LNCaP clone FGC (cell line): Measurements from ENCODE around the gene XKR8.

ENCODE experiments used
- DNase-seq: peaks from one replicate; pipeline ENCODE4 v3.0.0-alpha.2; 2011; ENCODE audit warnings: low read depth
- H3K4me3 ChIP-seq: 2 replicates; pipeline ENCODE4 v1.5.1; 2011; ENCODE audit warnings: mild to moderate bottlenecking, low read depth, low read length, control low read depth
- TF ChIP-seq, protein P1 (sequence below): IDR thresholded peaks from 2 replicates; pipeline ENCODE4 v1.5.1; 2012; ENCODE audit warnings: mild to moderate bottlenecking; ENCODE audit not compliant: control insufficient read depth, insufficient read depth; ENCODE audit errors: extremely low read depth

XKR8 gene, protein sequence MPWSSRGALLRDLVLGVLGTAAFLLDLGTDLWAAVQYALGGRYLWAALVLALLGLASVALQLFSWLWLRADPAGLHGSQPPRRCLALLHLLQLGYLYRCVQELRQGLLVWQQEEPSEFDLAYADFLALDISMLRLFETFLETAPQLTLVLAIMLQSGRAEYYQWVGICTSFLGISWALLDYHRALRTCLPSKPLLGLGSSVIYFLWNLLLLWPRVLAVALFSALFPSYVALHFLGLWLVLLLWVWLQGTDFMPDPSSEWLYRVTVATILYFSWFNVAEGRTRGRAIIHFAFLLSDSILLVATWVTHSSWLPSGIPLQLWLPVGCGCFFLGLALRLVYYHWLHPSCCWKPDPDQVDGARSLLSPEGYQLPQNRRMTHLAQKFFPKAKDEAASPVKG

DNA sequence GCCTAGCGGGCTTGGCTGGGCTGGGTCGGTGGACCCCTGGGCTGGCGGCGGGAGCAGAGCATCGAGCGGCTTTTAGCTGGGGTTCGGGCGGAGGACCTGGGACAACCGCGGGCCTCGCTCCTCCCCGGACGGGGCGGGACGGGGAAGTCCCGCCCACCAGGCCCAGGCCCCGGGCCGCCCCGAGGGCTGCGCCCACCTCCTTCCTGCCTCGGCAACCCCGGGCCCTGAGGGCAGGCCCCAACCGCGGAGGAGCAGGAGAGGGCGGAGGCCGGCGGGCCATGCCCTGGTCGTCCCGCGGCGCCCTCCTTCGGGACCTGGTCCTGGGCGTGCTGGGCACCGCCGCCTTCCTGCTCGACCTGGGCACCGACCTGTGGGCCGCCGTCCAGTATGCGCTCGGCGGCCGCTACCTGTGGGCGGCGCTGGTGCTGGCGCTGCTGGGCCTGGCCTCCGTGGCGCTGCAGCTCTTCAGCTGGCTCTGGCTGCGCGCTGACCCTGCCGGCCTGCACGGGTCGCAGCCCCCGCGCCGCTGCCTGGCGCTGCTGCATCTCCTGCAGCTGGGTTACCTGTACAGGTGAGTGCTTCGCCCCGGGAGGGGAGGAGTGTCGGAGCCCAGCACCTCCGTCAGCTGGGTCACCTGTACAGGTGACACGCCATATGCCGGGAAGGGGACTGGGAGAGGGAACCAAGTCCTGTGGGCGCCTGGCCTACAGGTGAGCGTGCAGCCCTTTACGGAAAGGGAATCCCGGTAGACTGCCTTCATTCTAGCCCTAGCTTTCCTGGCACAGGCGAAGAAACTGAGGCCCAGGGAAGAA is at the start of gene XKR8:
Gene XKR8 (plus strand): TSS at position 182 of the 812 bp plus-strand sequence. CDS start 97 bp downstream, at position 279.
- TF ChIP-seq, protein P1, sequence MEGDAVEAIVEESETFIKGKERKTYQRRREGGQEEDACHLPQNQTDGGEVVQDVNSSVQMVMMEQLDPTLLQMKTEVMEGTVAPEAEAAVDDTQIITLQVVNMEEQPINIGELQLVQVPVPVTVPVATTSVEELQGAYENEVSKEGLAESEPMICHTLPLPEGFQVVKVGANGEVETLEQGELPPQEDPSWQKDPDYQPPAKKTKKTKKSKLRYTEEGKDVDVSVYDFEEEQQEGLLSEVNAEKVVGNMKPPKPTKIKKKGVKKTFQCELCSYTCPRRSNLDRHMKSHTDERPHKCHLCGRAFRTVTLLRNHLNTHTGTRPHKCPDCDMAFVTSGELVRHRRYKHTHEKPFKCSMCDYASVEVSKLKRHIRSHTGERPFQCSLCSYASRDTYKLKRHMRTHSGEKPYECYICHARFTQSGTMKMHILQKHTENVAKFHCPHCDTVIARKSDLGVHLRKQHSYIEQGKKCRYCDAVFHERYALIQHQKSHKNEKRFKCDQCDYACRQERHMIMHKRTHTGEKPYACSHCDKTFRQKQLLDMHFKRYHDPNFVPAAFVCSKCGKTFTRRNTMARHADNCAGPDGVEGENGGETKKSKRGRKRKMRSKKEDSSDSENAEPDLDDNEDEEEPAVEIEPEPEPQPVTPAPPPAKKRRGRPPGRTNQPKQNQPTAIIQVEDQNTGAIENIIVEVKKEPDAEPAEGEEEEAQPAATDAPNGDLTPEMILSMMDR: peak; percentile 85
- DNase-seq: peak; percentile 45
- peak within 1 kb of the TSS; percentile 82 for H3K4me3 ChIP-seq

DNA sequence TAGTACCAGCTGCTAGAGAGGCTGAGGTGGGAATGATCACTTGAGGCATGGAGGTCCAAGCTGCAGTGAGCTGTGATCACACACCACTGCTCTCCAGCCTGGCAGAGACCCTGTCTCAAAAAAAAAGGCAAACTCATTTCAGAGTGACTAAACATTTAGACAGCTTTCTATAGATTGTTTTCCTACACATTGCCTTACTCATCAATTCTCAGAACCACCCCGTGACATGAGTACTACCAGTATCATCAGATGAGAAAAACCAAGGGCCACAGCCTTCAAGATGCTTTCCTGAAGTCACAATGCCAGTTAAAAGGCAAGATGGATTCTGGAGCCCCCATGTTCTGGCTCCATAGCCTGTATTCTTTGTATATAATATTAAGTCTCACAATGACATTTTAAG is 47.3 kb upstream of the XKR8 start:
- TF ChIP-seq, protein P1: no peak

DNA sequence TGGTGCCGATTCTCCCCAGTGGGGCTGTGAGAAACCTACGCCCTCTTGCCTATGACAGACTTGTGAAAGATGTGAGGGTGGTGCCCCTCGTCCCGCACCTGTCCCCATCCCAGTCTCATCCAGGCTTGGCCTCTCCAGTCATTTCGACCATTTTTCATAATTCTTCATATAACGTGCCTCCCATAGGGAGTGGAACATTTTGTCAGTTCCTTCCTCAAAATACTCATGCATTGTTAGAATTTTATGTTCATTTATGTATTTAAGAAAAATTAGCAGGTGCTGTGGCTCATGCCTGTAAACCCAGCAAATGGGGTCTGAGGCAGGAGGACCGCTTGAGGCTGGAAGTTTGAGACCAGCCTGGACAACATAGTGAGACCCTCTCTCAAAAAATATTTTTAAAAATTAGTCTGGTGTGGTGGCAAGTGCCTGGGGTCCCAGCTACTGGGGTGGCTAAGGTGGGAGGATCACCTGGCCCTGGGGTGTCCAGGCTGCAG is 44.6 kb upstream of the XKR8 start:
- TF ChIP-seq, protein P1: no peak
- no peak overlapping the region for H3K4me3 ChIP-seq

More for the DNA sequence above, 47.3 kb upstream of the XKR8 start:
- no peak overlapping the region for H3K4me3 ChIP-seq
- no peak for DNase-seq

DNA sequence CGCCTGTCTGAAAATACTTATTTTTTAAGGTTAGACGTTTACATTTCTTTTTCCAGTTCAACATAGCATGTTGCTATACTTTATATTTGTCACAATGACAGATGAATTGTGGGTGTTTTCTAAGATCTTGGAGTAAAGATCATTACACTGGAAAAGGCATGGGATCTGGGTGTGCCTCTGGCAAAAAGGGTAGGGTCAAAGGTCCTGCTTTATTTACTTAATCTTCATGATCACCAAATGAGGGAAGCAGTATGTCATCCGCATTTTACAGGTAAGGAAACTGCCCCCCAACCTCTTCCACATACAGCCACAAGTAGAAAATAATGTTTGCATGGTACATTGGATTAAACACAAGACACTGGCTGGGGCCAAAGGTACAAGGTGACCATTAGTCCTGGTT is 37.5 kb upstream of the XKR8 start:
- TF ChIP-seq, protein P1: no peak
- no peak for DNase-seq
- no peak overlapping the region for H3K4me3 ChIP-seq

More for the DNA sequence above, 44.6 kb upstream of the XKR8 start:
- DNase-seq: no peak

DNA sequence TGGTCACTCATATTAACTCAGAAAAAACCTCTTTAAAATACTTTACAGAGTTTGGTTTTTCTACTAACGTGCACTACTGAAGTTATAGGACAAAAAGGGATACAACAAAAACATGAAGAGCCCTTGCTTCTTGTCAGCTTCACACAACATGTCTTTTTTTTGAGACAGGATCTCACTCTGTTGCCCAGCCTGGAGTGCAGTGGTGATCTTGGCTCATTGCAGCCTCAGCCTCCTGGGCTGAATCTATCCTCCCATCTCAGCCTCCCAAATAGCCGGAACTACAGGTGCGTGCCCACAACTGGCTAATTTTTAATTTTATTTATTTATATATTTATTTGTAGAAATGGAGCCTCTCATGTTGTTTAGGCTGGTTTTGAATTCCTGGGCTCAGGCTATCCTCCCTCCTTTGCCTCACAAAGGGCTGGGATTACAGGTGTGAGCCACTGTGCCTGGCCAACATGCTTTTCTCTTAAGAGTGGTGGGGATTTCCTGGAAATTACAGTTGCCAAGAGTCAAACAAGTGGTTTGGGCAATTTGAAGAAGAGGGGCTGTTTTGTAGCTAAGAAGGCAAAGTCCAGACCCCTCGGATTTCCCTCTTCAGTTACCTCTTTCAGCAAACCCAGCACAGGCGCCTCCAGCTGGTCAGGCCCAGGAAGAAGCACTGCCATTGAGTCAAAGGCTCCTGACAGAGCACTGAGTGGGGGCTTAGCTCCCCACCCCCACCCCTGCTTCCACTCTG is 31.4 kb upstream of the XKR8 start:
- TF ChIP-seq, protein P1: no peak
- no peak for DNase-seq
- no peak overlapping the region for H3K4me3 ChIP-seq

DNA sequence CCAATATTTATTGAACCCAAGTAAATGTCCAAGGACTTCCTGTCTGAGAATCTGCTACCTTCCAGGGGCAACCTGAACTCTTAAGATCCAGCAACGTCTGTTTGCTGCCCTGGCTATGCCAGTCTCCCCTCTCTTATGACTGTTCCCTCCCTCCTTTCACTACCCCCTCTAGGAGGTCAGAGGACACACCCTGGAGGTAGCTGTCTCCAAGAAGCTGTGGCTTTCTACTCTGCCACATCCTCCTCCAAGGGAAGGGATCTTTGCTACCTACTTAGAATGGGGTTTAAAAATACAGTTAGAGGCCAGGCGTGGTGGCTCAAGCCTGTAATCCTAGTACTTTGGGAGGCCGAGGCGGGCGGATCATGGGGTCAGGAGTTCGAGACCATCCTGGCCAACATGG is 28.6 kb upstream of the XKR8 start:
- no peak for DNase-seq
- H3K4me3 ChIP-seq: no peak overlapping the region
- TF ChIP-seq, protein P1: no peak
